Endothelial cell (in vitro differentiated cells): ENCODE measurements around the gene COL16A1. TPM values are rescaled to one million over a fixed set of nuclear protein-coding genes. Genes with fewer than 3 reads are reported as not detected.
A peak's percentile ranks its signal among the peaks of the same experiment; 100 is the strongest.

Experiments
- DNase-seq: peaks from one replicate; pipeline ENCODE4 v3.0.0; 2021; ENCODE audit warnings: low spot score
- H3K27ac Mint-ChIP-seq: one replicate; pipeline ENCODE4 v1.8.0; 2021; ENCODE audit warnings: mixed read lengths, inconsistent platforms; ENCODE audit not compliant: unreplicated experiment
- H3K27me3 Mint-ChIP-seq: one replicate; pipeline ENCODE4 v1.8.0; 2021; ENCODE audit warnings: mild to moderate bottlenecking, moderate library complexity, mixed read lengths, inconsistent platforms; ENCODE audit not compliant: unreplicated experiment
- H3K36me3 Mint-ChIP-seq: one replicate; pipeline ENCODE4 v1.8.0; 2021; ENCODE audit warnings: mild to moderate bottlenecking, low read depth, mixed read lengths, inconsistent platforms; ENCODE audit not compliant: unreplicated experiment
- H3K4me1 Mint-ChIP-seq: one replicate; pipeline ENCODE4 v1.8.0; 2021; ENCODE audit warnings: mild to moderate bottlenecking, mixed read lengths, inconsistent platforms; ENCODE audit not compliant: unreplicated experiment
- H3K4me3 Mint-ChIP-seq: one replicate; pipeline ENCODE4 v1.8.0; 2021; ENCODE audit warnings: mild to moderate bottlenecking, mixed read lengths, inconsistent platforms; ENCODE audit not compliant: unreplicated experiment
- H3K9me3 Mint-ChIP-seq: one replicate; pipeline ENCODE4 v1.8.0; 2021; ENCODE audit warnings: mixed read lengths, inconsistent platforms; ENCODE audit not compliant: unreplicated experiment
- CTCF ChIP-seq: fragments of 200-600 bp; sonication (generic); IDR thresholded peaks from one replicate; pipeline ENCODE4 v1.5.0; 2021; ENCODE audit warnings: antibody characterized with exemption; ENCODE audit not compliant: unreplicated experiment
- total RNA-seq: library from RNA; stranded (reverse); fragmentation: NEBNext Ultra II Directional; extraction: Animal tissue kit (Norgen Biotek cat#: 25700); gene quantifications from one replicate; pipeline ENCODE4 v1.2.1, GENCODE V29; 2021; ENCODE audit not compliant: unreplicated experiment

Gene COL16A1
- total RNA-seq, 1 donor from 2014 or later, result 5.3 TPM

- no peak overlapping the region for H3K27ac Mint-ChIP-seq
- peaks cover 5% of the 10 kb centered on the region for H3K4me1 Mint-ChIP-seq
- H3K9me3 Mint-ChIP-seq, result no peaks in the 10 kb centered on the region
- no peaks in the 10 kb centered on the region for H3K36me3 Mint-ChIP-seq
- DNase-seq, result no peak
- TF ChIP-seq CTCF, result no peak
- H3K4me3 Mint-ChIP-seq, result no peak overlapping the region
- H3K27me3 Mint-ChIP-seq, result no peaks in the 10 kb centered on the region
Measured at GRCh38 chr1:31637915-31638673, 65.7 kb downstream of the COL16A1 start.

GRCh38 chr1:31633117-31633516 is 70.7 kb downstream of the COL16A1 start:
- Mint-ChIP-seq H3K36me3 (peaks cover 20% of the 10 kb centered on the region), H3K4me1 (no peaks in the 10 kb centered on the region), H3K27ac (peak overlapping the region; percentile 59), H3K9me3 (no peaks in the 10 kb centered on the region), H3K27me3 (peaks cover 3% of the 10 kb centered on the region), H3K4me3 (no peak overlapping the region)
- DNase-seq, result peak; percentile 74
- TF ChIP-seq CTCF, result peak; percentile 63

GRCh38 chr1:31632649-31633048 is 71.2 kb downstream of the COL16A1 start:
- H3K4me3 Mint-ChIP-seq, result no peak overlapping the region
- H3K27me3 Mint-ChIP-seq, result peaks cover 3% of the 10 kb centered on the region
- H3K36me3 Mint-ChIP-seq, result peaks cover 23% of the 10 kb centered on the region
- TF ChIP-seq CTCF, result no peak
- DNase-seq, result no peak
- no peaks in the 10 kb centered on the region for H3K4me1 Mint-ChIP-seq
- no peaks in the 10 kb centered on the region for H3K9me3 Mint-ChIP-seq
- H3K27ac Mint-ChIP-seq, result no peak overlapping the region

- TF ChIP-seq CTCF, result no peak
- peaks cover 33% of the 10 kb centered on the region for H3K36me3 Mint-ChIP-seq
- no peak overlapping the region for H3K27ac Mint-ChIP-seq
- no peaks in the 10 kb centered on the region for H3K4me1 Mint-ChIP-seq
- DNase-seq, result no peak
- H3K27me3 Mint-ChIP-seq, result peaks cover 4% of the 10 kb centered on the region
- peak overlapping the region; percentile 9 for H3K4me3 Mint-ChIP-seq
- no peaks in the 10 kb centered on the region for H3K9me3 Mint-ChIP-seq
Measured at GRCh38 chr1:31628931-31629556, 74.8 kb downstream of the COL16A1 start.
